ENCODE data around the gene BARHL2.

GRCh38 chr1:90730243-90731022 is 13.3 kb upstream of the BARHL2 start:
- TF ChIP-seq CTCF (IDR thresholded peaks at IDR 0.05) (no peak), POLR2A (IDR thresholded peaks at IDR 0.05) (no peak)

All from heart left ventricle (tissue), 13 donors.